SK-N-SH treated with all-trans-retinoic acid at 6 μM for 48 hours (cell line): ENCODE measurements around the gene VILL.

Experiments
- ATAC-seq: fragments of 200-7000 bp; cut with Tn5 transposase; 3 replicates; pipeline ENCODE4 v1.9.1; 2020; ENCODE audit warnings: mild to moderate bottlenecking, moderate library complexity
- ARNTL ChIP-seq: fragments of 450-650 bp; formaldehyde crosslinking; IDR thresholded peaks from 2 replicates; pipeline ENCODE4 v1.5.0; 2020; ENCODE audit warnings: low read depth, mild to moderate bottlenecking, moderate library complexity, borderline replicate concordance
- BACH2 ChIP-seq: fragments of 250-450 bp; sonication (Bioruptor Pico); IDR thresholded peaks from 2 replicates; pipeline ENCODE4 v1.9.0; 2021; ENCODE audit warnings: mild to moderate bottlenecking, borderline replicate concordance
- CSDC2 ChIP-seq: fragments of 250-450 bp; sonication (Bioruptor Pico); IDR thresholded peaks from 2 replicates; pipeline ENCODE4 v1.5.0; 2020; ENCODE audit warnings: mild to moderate bottlenecking, moderate library complexity
- ESRRG ChIP-seq: fragments of 250-450 bp; sonication (Bioruptor Pico); IDR thresholded peaks from 2 replicates; pipeline ENCODE4 v1.6.1; 2021; ENCODE audit warnings: mild to moderate bottlenecking
- OSR1 ChIP-seq: fragments of 250-450 bp; sonication (Bioruptor Pico); IDR thresholded peaks from 2 replicates; pipeline ENCODE4 v1.8.0; 2022; ENCODE audit warnings: moderate library complexity, mild to moderate bottlenecking, inconsistent platforms
- PPARA ChIP-seq: fragments of 250-450 bp; sonication (Bioruptor Pico); IDR thresholded peaks from 2 replicates; pipeline ENCODE4 v1.5.0; 2020; ENCODE audit warnings: mild to moderate bottlenecking, borderline replicate concordance
- RARB ChIP-seq: fragments of 250-450 bp; sonication (Bioruptor Pico); IDR thresholded peaks from 2 replicates; pipeline ENCODE4 v1.8.0; 2021; ENCODE audit warnings: mild to moderate bottlenecking, moderate library complexity
- SNAI2 ChIP-seq: fragments of 250-450 bp; sonication (Bioruptor Pico); IDR thresholded peaks from 2 replicates; pipeline ENCODE4 v1.5.0; 2020; ENCODE audit warnings: mild to moderate bottlenecking, moderate library complexity
- TCF4 ChIP-seq: fragments of 250-450 bp; sonication (Bioruptor Pico); IDR thresholded peaks from 2 replicates; pipeline ENCODE4 v1.8.0; 2021; ENCODE audit warnings: mild to moderate bottlenecking, moderate library complexity, borderline replicate concordance
- TOX ChIP-seq: fragments of 250-450 bp; sonication (Bioruptor Pico); IDR thresholded peaks from 2 replicates; pipeline ENCODE4 v1.8.0; 2021; ENCODE audit warnings: mild to moderate bottlenecking, moderate library complexity, borderline replicate concordance
- ZC3H10 ChIP-seq: fragments of 250-450 bp; sonication (Bioruptor Pico); IDR thresholded peaks from 2 replicates; pipeline ENCODE4 v1.5.1; 2021; ENCODE audit warnings: mild to moderate bottlenecking, moderate library complexity
- ZFP3 ChIP-seq: fragments of 250-450 bp; sonication (Bioruptor Pico); IDR thresholded peaks from 2 replicates; pipeline ENCODE4 v1.5.0; 2020; ENCODE audit warnings: mild to moderate bottlenecking, moderate library complexity
- ZFP30 ChIP-seq: fragments of 450-650 bp; formaldehyde crosslinking; IDR thresholded peaks from 2 replicates; pipeline ENCODE4 v1.5.0; 2022; ENCODE audit warnings: mild to moderate bottlenecking, moderate library complexity
- ZNF565 ChIP-seq: fragments of 450-650 bp; formaldehyde crosslinking; conservative IDR thresholded peaks from 2 replicates; pipeline ENCODE4 v1.5.0; 2020; ENCODE audit warnings: low read depth, mild to moderate bottlenecking, moderate library complexity
- ZNF70 ChIP-seq: fragments of 450-650 bp; formaldehyde crosslinking; IDR thresholded peaks from 2 replicates; pipeline ENCODE4 v1.5.0; 2020; ENCODE audit warnings: mild to moderate bottlenecking, moderate library complexity
- ZNF8 ChIP-seq: fragments of 450-650 bp; formaldehyde crosslinking; IDR thresholded peaks from 2 replicates; pipeline ENCODE4 v1.5.0; 2020; ENCODE audit warnings: mild to moderate bottlenecking, moderate library complexity
- TF ChIP-seq, protein P1 (sequence below): fragments of 250-450 bp; sonication (Bioruptor Pico); IDR thresholded peaks from 2 replicates; pipeline ENCODE4 v1.5.1; 2021; ENCODE audit warnings: mild to moderate bottlenecking, moderate library complexity
- TF ChIP-seq, protein P2 (sequence below): fragments of 250-450 bp; sonication (Bioruptor Pico); IDR thresholded peaks from 2 replicates; pipeline ENCODE4 v1.5.1; 2020; ENCODE audit warnings: low read depth, mild to moderate bottlenecking, moderate library complexity
- TF ChIP-seq, protein P3 (sequence below): fragments of 250-450 bp; sonication (Bioruptor Pico); IDR thresholded peaks from 2 replicates; pipeline ENCODE4 v1.8.0; 2020; ENCODE audit warnings: mild to moderate bottlenecking, moderate library complexity, borderline replicate concordance
- TF ChIP-seq, protein P4 (sequence below): fragments of 250-450 bp; sonication (Bioruptor Pico); IDR thresholded peaks from 2 replicates; pipeline ENCODE4 v1.8.0; 2021; ENCODE audit warnings: low read depth, mild to moderate bottlenecking, moderate library complexity, borderline replicate concordance
- TF ChIP-seq, protein P5 (sequence below): fragments of 250-450 bp; sonication (Bioruptor Pico); IDR thresholded peaks from 2 replicates; pipeline ENCODE4 v1.5.0; 2020; ENCODE audit warnings: mild to moderate bottlenecking, moderate library complexity

VILL gene

DNA sequence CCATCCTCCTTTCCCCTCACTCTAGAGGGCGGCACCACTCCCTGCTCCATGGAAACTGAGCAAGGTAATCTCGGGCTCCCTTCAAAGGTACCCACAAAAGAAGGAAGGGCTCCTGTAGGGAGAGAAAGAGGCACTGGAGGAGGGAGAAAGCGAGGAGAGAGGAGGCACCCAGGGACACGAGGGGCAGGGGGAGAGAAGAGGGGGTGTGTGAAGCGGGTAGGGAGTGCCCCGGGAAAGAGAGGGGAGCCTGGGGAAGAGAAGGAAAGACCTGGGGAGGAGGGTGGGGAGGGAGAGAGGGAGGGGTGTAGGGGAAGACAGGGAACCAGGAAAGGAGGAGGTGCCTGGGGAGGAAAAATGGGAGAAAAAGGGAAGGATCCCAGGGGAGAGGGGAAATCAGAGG lies 523 bp downstream of the VILL start:
- ATAC-seq: no peak
- TF ChIP-seq SNAI2 (CRISPR knock-in tag): no peak
- no peak for TF ChIP-seq PPARA (CRISPR knock-in tag)
- no peak for TF ChIP-seq ZNF8 (CRISPR knock-in tag)
- TF ChIP-seq OSR1 (CRISPR knock-in tag): no peak
- TF ChIP-seq ARNTL (CRISPR knock-in tag): no peak
- no peak for TF ChIP-seq BACH2 (CRISPR knock-in tag)
- TF ChIP-seq, protein P1, sequence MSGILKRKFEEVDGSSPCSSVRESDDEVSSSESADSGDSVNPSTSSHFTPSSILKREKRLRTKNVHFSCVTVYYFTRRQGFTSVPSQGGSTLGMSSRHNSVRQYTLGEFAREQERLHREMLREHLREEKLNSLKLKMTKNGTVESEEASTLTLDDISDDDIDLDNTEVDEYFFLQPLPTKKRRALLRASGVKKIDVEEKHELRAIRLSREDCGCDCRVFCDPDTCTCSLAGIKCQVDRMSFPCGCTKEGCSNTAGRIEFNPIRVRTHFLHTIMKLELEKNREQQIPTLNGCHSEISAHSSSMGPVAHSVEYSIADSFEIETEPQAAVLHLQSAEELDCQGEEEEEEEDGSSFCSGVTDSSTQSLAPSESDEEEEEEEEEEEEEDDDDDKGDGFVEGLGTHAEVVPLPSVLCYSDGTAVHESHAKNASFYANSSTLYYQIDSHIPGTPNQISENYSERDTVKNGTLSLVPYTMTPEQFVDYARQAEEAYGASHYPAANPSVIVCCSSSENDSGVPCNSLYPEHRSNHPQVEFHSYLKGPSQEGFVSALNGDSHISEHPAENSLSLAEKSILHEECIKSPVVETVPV: no peak
- TF ChIP-seq, protein P2, sequence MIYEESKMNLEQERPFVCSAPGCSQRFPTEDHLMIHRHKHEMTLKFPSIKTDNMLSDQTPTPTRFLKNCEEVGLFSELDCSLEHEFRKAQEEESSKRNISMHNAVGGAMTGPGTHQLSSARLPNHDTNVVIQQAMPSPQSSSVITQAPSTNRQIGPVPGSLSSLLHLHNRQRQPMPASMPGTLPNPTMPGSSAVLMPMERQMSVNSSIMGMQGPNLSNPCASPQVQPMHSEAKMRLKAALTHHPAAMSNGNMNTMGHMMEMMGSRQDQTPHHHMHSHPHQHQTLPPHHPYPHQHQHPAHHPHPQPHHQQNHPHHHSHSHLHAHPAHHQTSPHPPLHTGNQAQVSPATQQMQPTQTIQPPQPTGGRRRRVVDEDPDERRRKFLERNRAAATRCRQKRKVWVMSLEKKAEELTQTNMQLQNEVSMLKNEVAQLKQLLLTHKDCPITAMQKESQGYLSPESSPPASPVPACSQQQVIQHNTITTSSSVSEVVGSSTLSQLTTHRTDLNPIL (CRISPR knock-in tag): no peak
- no peak for TF ChIP-seq ESRRG
- TF ChIP-seq TCF4 (CRISPR knock-in tag): no peak
- TF ChIP-seq ZFP30: no peak

DNA sequence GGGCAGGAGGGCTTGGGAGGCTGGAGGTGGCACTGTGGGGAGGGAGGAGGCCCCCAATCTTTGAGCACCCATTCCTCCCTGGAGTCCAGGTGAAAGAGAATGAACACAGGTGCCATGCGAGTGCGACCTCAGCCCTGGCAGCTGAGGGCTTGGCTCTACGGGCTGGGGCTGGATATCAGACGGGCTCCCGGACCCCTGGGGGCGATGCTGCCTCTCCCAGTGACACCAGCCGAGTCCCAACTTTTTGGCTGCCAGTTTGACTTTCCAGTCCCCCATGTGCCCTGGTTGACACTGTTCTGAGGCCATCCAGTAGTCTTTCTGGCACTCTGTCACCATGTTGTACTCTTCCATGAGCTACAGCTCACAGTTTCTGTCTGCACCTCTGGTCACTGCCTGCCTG lies 1.2 kb downstream of the VILL start:
- TF ChIP-seq TOX (CRISPR knock-in tag): no peak
- no peak for TF ChIP-seq TCF4 (CRISPR knock-in tag)
- TF ChIP-seq ZNF8 (CRISPR knock-in tag): no peak
- TF ChIP-seq ZC3H10: no peak
- no peak for TF ChIP-seq ZNF565 (CRISPR knock-in tag)
- no peak for TF ChIP-seq SNAI2 (CRISPR knock-in tag)
- no peak for TF ChIP-seq OSR1 (CRISPR knock-in tag)
- no peak for TF ChIP-seq ZNF70
- TF ChIP-seq ESRRG: no peak
- TF ChIP-seq, protein P3, sequence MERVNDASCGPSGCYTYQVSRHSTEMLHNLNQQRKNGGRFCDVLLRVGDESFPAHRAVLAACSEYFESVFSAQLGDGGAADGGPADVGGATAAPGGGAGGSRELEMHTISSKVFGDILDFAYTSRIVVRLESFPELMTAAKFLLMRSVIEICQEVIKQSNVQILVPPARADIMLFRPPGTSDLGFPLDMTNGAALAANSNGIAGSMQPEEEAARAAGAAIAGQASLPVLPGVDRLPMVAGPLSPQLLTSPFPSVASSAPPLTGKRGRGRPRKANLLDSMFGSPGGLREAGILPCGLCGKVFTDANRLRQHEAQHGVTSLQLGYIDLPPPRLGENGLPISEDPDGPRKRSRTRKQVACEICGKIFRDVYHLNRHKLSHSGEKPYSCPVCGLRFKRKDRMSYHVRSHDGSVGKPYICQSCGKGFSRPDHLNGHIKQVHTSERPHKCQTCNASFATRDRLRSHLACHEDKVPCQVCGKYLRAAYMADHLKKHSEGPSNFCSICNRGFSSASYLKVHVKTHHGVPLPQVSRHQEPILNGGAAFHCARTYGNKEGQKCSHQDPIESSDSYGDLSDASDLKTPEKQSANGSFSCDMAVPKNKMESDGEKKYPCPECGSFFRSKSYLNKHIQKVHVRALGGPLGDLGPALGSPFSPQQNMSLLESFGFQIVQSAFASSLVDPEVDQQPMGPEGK (CRISPR knock-in tag): no peak
- no peak for TF ChIP-seq BACH2 (CRISPR knock-in tag)
- TF ChIP-seq, protein P4, sequence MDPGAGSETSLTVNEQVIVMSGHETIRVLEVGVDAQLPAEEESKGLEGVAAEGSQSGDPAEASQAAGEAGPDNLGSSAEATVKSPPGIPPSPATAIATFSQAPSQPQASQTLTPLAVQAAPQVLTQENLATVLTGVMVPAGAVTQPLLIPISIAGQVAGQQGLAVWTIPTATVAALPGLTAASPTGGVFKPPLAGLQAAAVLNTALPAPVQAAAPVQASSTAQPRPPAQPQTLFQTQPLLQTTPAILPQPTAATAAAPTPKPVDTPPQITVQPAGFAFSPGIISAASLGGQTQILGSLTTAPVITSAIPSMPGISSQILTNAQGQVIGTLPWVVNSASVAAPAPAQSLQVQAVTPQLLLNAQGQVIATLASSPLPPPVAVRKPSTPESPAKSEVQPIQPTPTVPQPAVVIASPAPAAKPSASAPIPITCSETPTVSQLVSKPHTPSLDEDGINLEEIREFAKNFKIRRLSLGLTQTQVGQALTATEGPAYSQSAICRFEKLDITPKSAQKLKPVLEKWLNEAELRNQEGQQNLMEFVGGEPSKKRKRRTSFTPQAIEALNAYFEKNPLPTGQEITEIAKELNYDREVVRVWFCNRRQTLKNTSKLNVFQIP: no peak
- TF ChIP-seq PPARA (CRISPR knock-in tag): no peak
- TF ChIP-seq ZFP3 (CRISPR knock-in tag): no peak
- TF ChIP-seq CSDC2 (CRISPR knock-in tag): no peak
- TF ChIP-seq, protein P5, sequence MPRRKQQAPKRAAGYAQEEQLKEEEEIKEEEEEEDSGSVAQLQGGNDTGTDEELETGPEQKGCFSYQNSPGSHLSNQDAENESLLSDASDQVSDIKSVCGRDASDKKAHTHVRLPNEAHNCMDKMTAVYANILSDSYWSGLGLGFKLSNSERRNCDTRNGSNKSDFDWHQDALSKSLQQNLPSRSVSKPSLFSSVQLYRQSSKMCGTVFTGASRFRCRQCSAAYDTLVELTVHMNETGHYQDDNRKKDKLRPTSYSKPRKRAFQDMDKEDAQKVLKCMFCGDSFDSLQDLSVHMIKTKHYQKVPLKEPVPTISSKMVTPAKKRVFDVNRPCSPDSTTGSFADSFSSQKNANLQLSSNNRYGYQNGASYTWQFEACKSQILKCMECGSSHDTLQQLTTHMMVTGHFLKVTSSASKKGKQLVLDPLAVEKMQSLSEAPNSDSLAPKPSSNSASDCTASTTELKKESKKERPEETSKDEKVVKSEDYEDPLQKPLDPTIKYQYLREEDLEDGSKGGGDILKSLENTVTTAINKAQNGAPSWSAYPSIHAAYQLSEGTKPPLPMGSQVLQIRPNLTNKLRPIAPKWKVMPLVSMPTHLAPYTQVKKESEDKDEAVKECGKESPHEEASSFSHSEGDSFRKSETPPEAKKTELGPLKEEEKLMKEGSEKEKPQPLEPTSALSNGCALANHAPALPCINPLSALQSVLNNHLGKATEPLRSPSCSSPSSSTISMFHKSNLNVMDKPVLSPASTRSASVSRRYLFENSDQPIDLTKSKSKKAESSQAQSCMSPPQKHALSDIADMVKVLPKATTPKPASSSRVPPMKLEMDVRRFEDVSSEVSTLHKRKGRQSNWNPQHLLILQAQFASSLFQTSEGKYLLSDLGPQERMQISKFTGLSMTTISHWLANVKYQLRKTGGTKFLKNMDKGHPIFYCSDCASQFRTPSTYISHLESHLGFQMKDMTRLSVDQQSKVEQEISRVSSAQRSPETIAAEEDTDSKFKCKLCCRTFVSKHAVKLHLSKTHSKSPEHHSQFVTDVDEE (CRISPR knock-in tag): no peak
- no peak for ATAC-seq

DNA sequence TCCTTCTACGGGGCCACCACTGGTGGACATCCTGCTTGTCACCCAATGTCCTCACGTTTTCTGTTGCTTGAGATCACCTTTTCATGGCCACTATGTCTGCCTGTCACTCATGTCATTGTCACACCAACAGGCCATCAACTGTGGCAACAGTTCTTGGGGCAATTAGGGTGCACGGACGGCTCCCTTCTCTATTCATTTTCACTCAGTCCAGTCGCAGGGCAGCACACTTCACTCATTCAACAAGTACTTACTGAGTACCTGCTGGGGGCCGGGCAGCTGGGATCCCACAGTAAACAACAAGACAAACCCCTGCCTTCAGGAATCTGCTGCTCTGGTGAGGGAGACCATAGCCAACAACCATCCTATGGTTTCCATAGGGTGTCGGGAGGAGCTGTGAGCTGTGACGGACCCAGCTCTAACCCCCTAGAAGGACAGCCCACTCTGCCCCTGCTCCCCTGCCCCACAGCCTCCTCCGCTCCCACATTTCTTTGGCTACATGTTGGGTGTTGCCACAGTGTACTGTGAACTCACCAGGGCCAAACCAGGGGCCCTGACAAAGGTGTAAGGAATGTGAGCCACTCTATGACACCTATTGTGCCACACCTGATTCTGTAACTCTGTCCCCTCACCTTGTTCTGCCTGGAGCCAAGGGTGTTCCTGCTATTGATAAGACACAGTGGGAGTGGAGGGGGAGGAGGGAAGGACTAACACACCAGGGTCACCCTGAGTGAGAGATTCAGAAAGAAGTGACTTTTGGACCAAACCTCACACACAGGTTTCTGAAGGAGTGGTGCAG lies 1.9 kb downstream of the VILL start:
- no peak for ATAC-seq
- TF ChIP-seq ZFP30 (no peak), SNAI2 (CRISPR knock-in tag) (no peak), ARNTL (CRISPR knock-in tag) (no peak), RARB (CRISPR knock-in tag) (no peak), ZFP3 (CRISPR knock-in tag) (no peak), ZNF565 (CRISPR knock-in tag) (no peak)
- TF ChIP-seq, protein P5 (CRISPR knock-in tag): no peak
- TF ChIP-seq, protein P3 (CRISPR knock-in tag): no peak
